ENCODE data around the gene CCDC93. TPM values are rescaled to one million over a fixed set of nuclear protein-coding genes. Genes with fewer than 3 reads are reported as not detected.

CCDC93 gene
- total RNA-seq, 2 donors from 2014 or later = 33.5 to 37.8 TPM

- Histone ChIP-seq H3K36me3 (peaks cover 27% of the 10 kb centered on the region), H3K4me3 (no peak overlapping the region), H3K9ac (ENCODE audit: low read depth in 2 of 2, low read length in 2 of 2) (no peak overlapping the region), H3K9me3 (no peaks in the 10 kb centered on the region), H3K4me1 (no peaks in the 10 kb centered on the region), H3K27me3 (no peaks in the 10 kb centered on the region), H3K27ac (no peak overlapping the region)
- no peak for TF ChIP-seq CTCF (IDR thresholded peaks at IDR 0.05)
- no peak for DNase-seq
- intact Hi-C loops (cut with DNase I) = loop anchor here (10.0 kb wide), 1 partner anchor 46 kb away; no protein-coding TSS in a partner anchor
Measured at GRCh38 chr2:117948615-117949014, 65.3 kb downstream of the CCDC93 start.

DNA sequence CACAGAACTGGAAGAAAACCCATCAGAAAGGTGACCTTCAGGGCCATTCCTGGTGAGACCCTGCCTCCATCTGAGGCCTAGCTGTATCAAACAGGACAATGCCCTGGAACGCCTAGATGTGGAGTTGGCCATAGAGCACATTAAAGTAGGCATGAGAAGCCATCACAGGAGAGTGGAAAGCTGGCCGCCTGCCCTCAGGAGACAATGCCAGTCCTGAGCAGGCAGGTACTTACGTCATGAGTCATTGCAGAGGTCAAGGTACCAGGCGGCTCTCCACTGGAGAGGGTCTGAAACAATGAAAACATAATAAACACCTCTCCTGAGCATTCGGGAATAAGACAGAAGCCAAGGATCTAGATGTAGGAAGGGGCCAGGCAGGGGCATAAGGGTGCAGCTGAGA lies 68.6 kb downstream of the CCDC93 start:
- H3K4me3 ChIP-seq = no peak overlapping the region
- intact Hi-C loops (cut with DNase I) = loop anchor here (10.0 kb wide), 1 partner anchor 50 kb away; no protein-coding TSS in a partner anchor
- DNase-seq = no peak
- TF ChIP-seq CTCF (IDR thresholded peaks at IDR 0.05) = no peak
- no peak overlapping the region for H3K27ac ChIP-seq
- H3K4me1 ChIP-seq = no peaks in the 10 kb centered on the region
- H3K36me3 ChIP-seq = peaks cover 31% of the 10 kb centered on the region
- H3K27me3 ChIP-seq = no peaks in the 10 kb centered on the region
- H3K9me3 ChIP-seq = no peaks in the 10 kb centered on the region
- H3K9ac ChIP-seq (ENCODE audit: low read depth in 2 of 2, low read length in 2 of 2) = no peak overlapping the region

DNA sequence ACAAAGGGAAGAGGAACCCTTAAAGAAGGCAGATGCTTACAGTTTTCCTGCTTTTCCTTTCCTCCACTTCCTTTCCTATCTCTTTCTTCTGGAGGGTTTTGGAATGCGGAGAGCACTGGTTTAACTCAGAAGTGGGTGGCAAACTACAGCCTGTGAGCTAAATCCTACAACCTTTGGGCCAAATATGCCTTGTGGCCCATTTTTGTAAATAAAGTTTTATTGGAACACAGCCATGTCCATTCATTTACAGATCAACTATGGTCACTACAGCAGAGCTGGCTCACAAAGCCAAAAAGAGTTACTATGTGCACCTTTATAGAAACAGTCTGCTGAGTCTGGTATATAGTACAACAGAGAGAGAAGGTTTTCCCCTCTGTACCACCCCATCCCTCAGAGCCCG lies 69.1 kb downstream of the CCDC93 start:
- peaks cover 31% of the 10 kb centered on the region for H3K36me3 ChIP-seq
- H3K4me1 ChIP-seq = no peaks in the 10 kb centered on the region
- intact Hi-C loops (cut with DNase I) = loop anchor here (10.0 kb wide), 1 partner anchor 50 kb away; no protein-coding TSS in a partner anchor
- no peak overlapping the region for H3K9ac ChIP-seq (ENCODE audit: low read depth in 2 of 2, low read length in 2 of 2)
- no peaks in the 10 kb centered on the region for H3K27me3 ChIP-seq
- H3K4me3 ChIP-seq = no peak overlapping the region
- DNase-seq = no peak
- H3K9me3 ChIP-seq = no peaks in the 10 kb centered on the region
- H3K27ac ChIP-seq = no peak overlapping the region
- no peak for TF ChIP-seq CTCF (IDR thresholded peaks at IDR 0.05)

DNA sequence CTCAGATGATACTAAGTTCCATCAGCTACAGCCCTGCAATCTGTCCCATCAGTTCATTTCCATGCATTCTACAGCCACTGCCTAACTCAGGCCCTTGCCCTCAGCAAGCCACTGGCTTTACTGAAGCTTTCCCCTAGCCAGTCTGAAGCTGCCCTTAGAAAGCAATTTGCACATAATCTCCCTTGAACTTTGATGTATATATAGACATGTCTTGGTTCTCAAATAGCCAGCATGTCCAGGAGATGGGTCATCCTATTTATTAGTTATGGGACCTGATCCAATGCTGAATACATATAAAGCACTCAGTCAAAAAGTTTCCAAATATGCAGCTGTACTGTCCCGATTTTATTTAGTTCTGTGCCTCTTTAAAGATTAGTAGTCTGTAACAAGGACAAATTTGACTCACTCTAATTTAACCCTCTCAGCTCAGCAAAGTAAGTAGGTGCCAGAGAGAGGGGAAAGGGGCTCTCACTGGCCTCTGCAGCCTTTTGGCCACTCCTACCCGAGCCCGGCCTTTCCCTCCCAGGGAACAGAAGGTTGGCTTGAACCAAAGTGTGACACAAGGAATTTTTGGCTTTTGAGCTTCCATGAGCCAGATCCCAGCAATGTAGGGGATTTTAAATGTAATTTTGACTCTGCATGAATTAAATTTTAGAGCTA lies 70.7 kb downstream of the CCDC93 start:
- Histone ChIP-seq H3K36me3 (peaks cover 31% of the 10 kb centered on the region), H3K9ac (ENCODE audit: low read depth in 2 of 2, low read length in 2 of 2) (no peak overlapping the region), H3K4me1 (no peaks in the 10 kb centered on the region), H3K27ac (no peak overlapping the region), H3K27me3 (no peaks in the 10 kb centered on the region), H3K4me3 (no peak overlapping the region), H3K9me3 (no peaks in the 10 kb centered on the region)
- TF ChIP-seq CTCF (IDR thresholded peaks at IDR 0.05) = no peak
- intact Hi-C loops (cut with DNase I) = loop anchor here (10.0 kb wide), 1 partner anchor 52 kb away; no protein-coding TSS in a partner anchor
- no peak for DNase-seq

DNA sequence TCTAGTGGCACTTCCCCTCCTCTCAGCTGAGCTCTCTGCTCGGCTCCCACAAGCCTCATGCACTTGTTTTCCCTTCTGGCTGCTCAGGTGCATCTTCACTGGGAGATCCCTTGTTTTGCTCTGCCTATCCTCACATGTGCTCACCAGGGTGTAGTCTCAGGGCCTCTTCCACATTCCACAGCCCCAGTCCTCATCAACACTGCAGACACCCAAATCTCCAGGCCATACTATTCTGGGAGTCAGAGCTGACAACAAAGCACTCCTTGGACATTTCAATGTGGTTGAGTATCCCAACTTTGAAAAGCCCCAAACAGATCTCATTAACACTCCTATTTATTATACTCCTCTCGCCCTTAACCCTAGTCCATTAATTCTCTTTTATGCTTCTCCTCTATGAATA lies 71.3 kb downstream of the CCDC93 start:
- H3K4me3 ChIP-seq = no peak overlapping the region
- H3K9ac ChIP-seq (ENCODE audit: low read depth in 2 of 2, low read length in 2 of 2) = no peak overlapping the region
- H3K36me3 ChIP-seq = peaks cover 31% of the 10 kb centered on the region
- H3K9me3 ChIP-seq = no peaks in the 10 kb centered on the region
- H3K27me3 ChIP-seq = no peaks in the 10 kb centered on the region
- no peak for TF ChIP-seq CTCF (IDR thresholded peaks at IDR 0.05)
- intact Hi-C loops (cut with DNase I) = loop anchor here (10.0 kb wide), 1 partner anchor 52 kb away; no protein-coding TSS in a partner anchor
- H3K27ac ChIP-seq = no peak overlapping the region
- no peak for DNase-seq
- H3K4me1 ChIP-seq = no peaks in the 10 kb centered on the region

All from colonic mucosa (tissue), 4 donors.